Endothelial cell of umbilical vein (primary cell): ENCODE measurements around the gene ABLIM2.

Source experiments
- CTCF ChIP-seq, 2 donors: IDR thresholded peaks; 1 replicate in 1 of 2; 2 replicates in 1 of 2; pipeline ENCODE4 v1.5.1; 2011; ENCODE audit warnings: low read length in 2 of 2, mild to moderate bottlenecking in 2 of 2, moderate library complexity in 2 of 2, control low read depth in 1 of 2, inconsistent platforms in 1 of 2, low read depth in 1 of 2; ENCODE audit not compliant: insufficient read depth in 1 of 2; ENCODE audit errors: extremely low read depth in 1 of 2
- EZH2 ChIP-seq: IDR thresholded peaks from 2 replicates; pipeline ENCODE4 v1.6.1; 2012; ENCODE audit warnings: borderline replicate concordance, low read depth, mild to moderate bottlenecking, moderate library complexity, low read length, inconsistent platforms; ENCODE audit not compliant: severe bottlenecking
- GATA2 ChIP-seq: IDR thresholded peaks from 2 replicates; pipeline ENCODE4 v1.7.0; 2011; ENCODE audit warnings: low read depth, mild to moderate bottlenecking, moderate library complexity, mixed read lengths, low read length; ENCODE audit not compliant: insufficient read length, insufficient read depth
- MAX ChIP-seq: IDR thresholded peaks from 2 replicates; pipeline ENCODE4 v1.6.1; 2011; ENCODE audit not compliant: insufficient read depth, insufficient read length
- POLR2A ChIP-seq: IDR thresholded peaks from 2 replicates; pipeline ENCODE4 v1.6.1; 2012; ENCODE audit warnings: low read depth, mild to moderate bottlenecking, control low read depth, low read length
- POLR2AphosphoS5 ChIP-seq: IDR thresholded peaks from 2 replicates; pipeline ENCODE4 v1.6.1; 2012; ENCODE audit warnings: low read depth, mild to moderate bottlenecking, control low read depth, low read length, moderate library complexity; ENCODE audit not compliant: insufficient read depth

- peak; percentile 10 for TF ChIP-seq POLR2AphosphoS5
- no peak for TF ChIP-seq GATA2
- no peak for TF ChIP-seq CTCF (IDR thresholded peaks at IDR 0.05; ENCODE audit: extremely low read depth in 1 of 2, insufficient read depth in 1 of 2, low read depth in 1 of 2, low read length in 2 of 2)
- TF ChIP-seq POLR2A, result no peak
- no peak for TF ChIP-seq EZH2
- TF ChIP-seq MAX, result no peak
These were observed 239.6 kb downstream of the ABLIM2 start for GRCh38 chr4:7918981-7919380.
